ENCODE measurements around the gene TADA2A.

The TADA2A gene

GRCh38 chr17:37475731-37476420 lies 69.2 kb downstream of the TADA2A start (continued):
- no peak for TF ChIP-seq GLIS1 (tag by site-specific recombination; IDR thresholded peaks at IDR 0.05)

- H3K36me3 ChIP-seq (ENCODE audit: control insufficient read depth in 2 of 2, insufficient read depth in 1 of 2, low read length in 2 of 2): peaks cover 66 to 78% of the 10 kb centered on the region in 2 experiments
- no peak overlapping the region for H3K27ac ChIP-seq (ENCODE audit: extremely low read depth, low read depth, low read length)
Observed at GRCh38 chr17:37476431-37477120, 69.9 kb downstream of the TADA2A start.

More at GRCh38 chr17:37476431-37477120, 69.9 kb downstream of the TADA2A start:
- Histone ChIP-seq H3K4me3 (ENCODE audit: low read depth, low read length) (no peak overlapping the region), H3K4me1 (ENCODE audit: control insufficient read depth, insufficient read depth, low read length) (no peaks in the 10 kb centered on the region), H3K9me3 (ENCODE audit: control insufficient read depth, insufficient read depth, low read depth, low read length) (no peaks in the 10 kb centered on the region; the same call in 1 of the 2 replicates)
- TF ChIP-seq ZNF23 (tag by site-specific recombination; IDR thresholded peaks at IDR 0.05; ENCODE audit: borderline replicate concordance) (no peak), WT1 (tag by site-specific recombination; IDR thresholded peaks at IDR 0.05) (no peak), TCF7L2 (IDR thresholded peaks at IDR 0.05; ENCODE audit: borderline replicate concordance, low read depth, low read length) (no peak), ZBTB17 (tag by site-specific recombination; IDR thresholded peaks at IDR 0.05) (no peak), PRDM6 (tag by site-specific recombination; IDR thresholded peaks at IDR 0.05) (no peak), ZSCAN16 (tag by site-specific recombination; IDR thresholded peaks at IDR 0.05) (no peak), ZNF394 (tag by site-specific recombination; IDR thresholded peaks at IDR 0.05; ENCODE audit: borderline replicate concordance) (no peak), ZNF112 (tag by site-specific recombination; IDR thresholded peaks at IDR 0.05) (no peak), ZNF169 (tag by site-specific recombination; IDR thresholded peaks at IDR 0.05) (no peak), HOXA7 (CRISPR knock-in tag; IDR thresholded peaks at IDR 0.05; ENCODE audit: borderline replicate concordance) (no peak), FEZF1 (tag by site-specific recombination; IDR thresholded peaks at IDR 0.05) (no peak), ZNF792 (tag by site-specific recombination; IDR thresholded peaks at IDR 0.05) (no peak), ZNF548 (tag by site-specific recombination; IDR thresholded peaks at IDR 0.05) (no peak), ELK4 (IDR thresholded peaks at IDR 0.05; ENCODE audit: borderline replicate concordance, low read depth, low read length) (no peak), ZNF146 (tag by site-specific recombination; IDR thresholded peaks at IDR 0.05) (no peak), ZFP41 (tag by site-specific recombination; IDR thresholded peaks at IDR 0.05; ENCODE audit: borderline replicate concordance) (no peak), PRDM2 (tag by site-specific recombination; IDR thresholded peaks at IDR 0.05; ENCODE audit: borderline replicate concordance) (no peak)
- ChIA-PET CTCF (interaction anchor here (0.6 to 1.2 kb wide), 5 partner anchors 51 to 294 kb away, joined by 3 to 9 read pairs (median 3); no protein-coding TSS in a partner anchor), POLR2A (interaction anchor here (0.6 to 1.6 kb wide), 4 partner anchors 13 to 80 kb away, joined by 3 to 7 read pairs (median 4); partner anchors contain the start of gene DUSP14)

All from HEK293 (cell line).